Spinal cord (tissue), 10 donors: ENCODE data around the gene NFATC3. TPM values are rescaled to one million over a fixed set of nuclear protein-coding genes. Genes with fewer than 3 reads are reported as not detected.

Source experiments
- DNase-seq, 6 donors: peaks; one replicate each; pipeline versions ENCODE4 v3.0.0 to v3.0.0-alpha.2; 2013 to 2015; ENCODE audit warnings: low spot score in 6 of 6, low read depth in 4 of 6
- H3K27ac ChIP-seq: one replicate; pipeline ENCODE4 v1.5.1; 2013; ENCODE audit warnings: low read depth, low read length, control low read depth
- H3K27me3 ChIP-seq: one replicate; pipeline ENCODE4 v1.6.1; 2013; ENCODE audit warnings: low read length; ENCODE audit not compliant: control insufficient read depth, insufficient read depth
- H3K36me3 ChIP-seq: one replicate; pipeline ENCODE4 v1.6.1; 2013; ENCODE audit warnings: low read length; ENCODE audit not compliant: control insufficient read depth, insufficient read depth
- H3K4me1 ChIP-seq: one replicate; pipeline ENCODE4 v1.6.1; 2013; ENCODE audit warnings: low read length; ENCODE audit not compliant: control insufficient read depth, insufficient read depth
- H3K4me3 ChIP-seq: one replicate; pipeline ENCODE4 v1.5.1; 2013; ENCODE audit warnings: low read depth, low read length, control low read depth
- H3K9me3 ChIP-seq: one replicate; pipeline ENCODE4 v1.6.1; 2013; ENCODE audit warnings: low read length; ENCODE audit not compliant: control insufficient read depth, insufficient read depth
- WGBS: methylation state at CpG from one replicate; pipeline ENCODE4 v1.1.5; 2013; ENCODE audit warnings: missing lambda C conversion rate; ENCODE audit not compliant: insufficient coverage; 5-methylcytosine and 5-hydroxymethylcytosine counted together
- polyA plus RNA-seq, 2 donors: library from polyadenylated mRNA; unstranded; fragments of 120-200 nt; gene quantifications; one replicate each; pipeline ENCODE4 v1.2.1, GENCODE V29; 2013; ENCODE audit not compliant: insufficient read length in 2 of 2
- small RNA-seq: library from RNA; depleted of rRNA; stranded (forward); fragments of <200 nt; gene quantifications from one replicate; pipeline ENCODE3, GENCODE V24; 2014; ENCODE audit warnings: low replicate concordance
- total RNA-seq, 2 donors: library from RNA; depleted of rRNA in 1 of 2; stranded (reverse); fragments of 120-200 nt in 1 of 2; fragments of >200 nt in 1 of 2; gene quantifications; one replicate each; pipeline versions ENCODE4 v1.2.3 to v1.2.4, GENCODE V29; 2013 to 2014
- donor health status: healthy.

Gene NFATC3
- total and polyA plus RNA-seq, 4 donors = 15.1 to 36.7 (median 20.8) TPM

DNA sequence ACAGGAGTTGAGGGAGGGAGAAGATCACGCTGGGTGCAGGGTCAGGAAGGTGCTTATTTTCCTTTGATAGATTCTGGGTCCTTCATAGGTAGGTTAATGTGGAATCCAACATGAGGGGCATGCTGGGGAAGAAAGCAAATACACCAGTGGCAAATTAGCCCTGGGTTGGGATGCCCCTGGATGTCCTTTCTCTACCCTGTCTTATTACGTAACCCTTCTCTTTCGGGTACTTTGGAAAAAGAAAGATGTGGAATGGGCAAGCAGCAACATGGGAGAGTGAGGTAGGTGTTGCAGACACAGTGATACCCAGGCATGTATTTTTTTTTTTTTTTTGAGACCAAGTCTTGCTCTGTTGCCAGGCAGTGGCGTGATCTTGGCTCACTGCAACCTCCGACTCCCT is 188.3 kb downstream of the NFATC3 start:
- 96% methylated on average over 3 of the region's 5 CpGs for WGBS
- DNase-seq = no peak
- Histone ChIP-seq H3K27me3 (no peaks in the 10 kb centered on the region), H3K4me1 (no peaks in the 10 kb centered on the region), H3K36me3 (peaks cover 24% of the 10 kb centered on the region), H3K4me3 (no peak overlapping the region), H3K27ac (no peak overlapping the region), H3K9me3 (no peaks in the 10 kb centered on the region)

DNA sequence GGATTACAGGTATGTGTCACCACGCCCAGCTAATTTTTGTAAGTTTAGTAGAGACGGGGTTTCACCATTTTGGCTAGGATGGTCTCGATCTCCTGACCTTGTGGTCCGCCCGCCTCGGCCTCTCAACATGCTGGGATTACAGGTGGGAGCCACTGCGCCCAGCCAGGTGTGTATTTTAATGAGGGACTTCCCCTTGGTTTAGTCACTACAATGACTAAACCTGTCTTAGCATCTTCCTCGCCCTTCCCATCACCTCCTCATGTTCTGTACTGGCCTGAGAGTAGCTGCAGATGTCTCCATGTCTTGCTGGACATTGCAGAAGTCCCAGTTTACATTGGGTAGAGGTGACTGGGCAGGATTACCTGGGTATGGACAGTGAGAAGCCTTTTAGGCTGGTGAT is 188.7 kb downstream of the NFATC3 start:
- H3K4me1 ChIP-seq = no peaks in the 10 kb centered on the region
- H3K27me3 ChIP-seq = no peaks in the 10 kb centered on the region
- H3K4me3 ChIP-seq = no peak overlapping the region
- WGBS = no CpG with 5 or more reads among the region's 8 CpGs
- H3K9me3 ChIP-seq = no peaks in the 10 kb centered on the region
- no peak for DNase-seq
- H3K36me3 ChIP-seq = peaks cover 25% of the 10 kb centered on the region
- H3K27ac ChIP-seq = no peak overlapping the region

DNA sequence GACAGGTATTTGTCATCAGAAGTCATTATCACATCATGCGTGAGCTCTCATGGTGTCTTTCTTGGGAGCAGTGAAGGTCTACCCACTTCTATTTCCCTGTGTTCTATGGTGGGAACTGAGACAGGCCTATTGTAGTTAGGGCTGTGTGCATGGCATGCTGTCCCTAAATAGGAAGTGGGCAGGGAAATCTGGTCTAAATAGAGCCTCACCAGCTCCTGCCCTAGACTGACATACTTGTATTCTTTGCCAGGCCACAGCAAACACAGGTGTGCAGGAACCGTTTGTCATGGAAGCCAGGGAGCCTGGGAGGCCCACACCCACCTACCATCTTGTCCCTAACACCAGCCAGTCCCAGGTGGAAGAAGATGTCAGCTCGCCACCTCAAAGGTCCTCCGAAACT is 189.3 kb downstream of the NFATC3 start:
- H3K36me3 ChIP-seq = peaks cover 29% of the 10 kb centered on the region
- no peak for DNase-seq
- H3K9me3 ChIP-seq = no peaks in the 10 kb centered on the region
- H3K4me1 ChIP-seq = no peaks in the 10 kb centered on the region
- 96% methylated on average over 2 of the region's 4 CpGs for WGBS
- H3K4me3 ChIP-seq = no peak overlapping the region
- H3K27ac ChIP-seq = no peak overlapping the region
- H3K27me3 ChIP-seq = no peaks in the 10 kb centered on the region

DNA sequence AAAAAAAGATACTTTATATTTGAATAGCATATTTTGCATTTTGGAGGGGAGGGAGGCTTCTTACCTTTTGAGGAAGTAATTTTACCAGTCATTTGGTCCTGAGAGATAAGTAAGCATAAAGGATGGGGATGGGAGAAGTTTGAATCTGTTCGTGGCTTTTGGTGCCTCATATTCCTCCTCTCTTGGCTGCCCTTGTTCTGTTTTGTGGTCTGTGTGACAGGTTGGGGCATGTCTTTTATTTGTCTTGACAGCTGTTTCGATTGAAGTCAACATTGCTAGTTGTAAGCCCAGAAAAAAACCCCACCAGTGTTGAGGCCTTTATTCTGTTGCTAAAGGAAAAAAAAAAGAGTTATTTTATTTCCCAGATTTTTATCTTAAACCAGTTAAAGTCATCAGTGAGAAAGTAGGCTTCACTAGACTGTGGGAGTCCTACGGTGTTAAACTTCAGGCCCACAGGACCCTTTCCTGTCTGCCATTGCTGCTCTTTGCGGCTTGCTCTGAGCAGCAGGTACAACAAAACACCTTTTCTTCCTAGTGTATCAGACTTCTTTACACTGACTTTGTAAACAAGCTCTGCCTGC is 190.5 kb downstream of the NFATC3 start:
- H3K9me3 ChIP-seq = no peaks in the 10 kb centered on the region
- 87% methylated on average over 2 of the region's 4 CpGs for WGBS
- H3K36me3 ChIP-seq = peaks cover 31% of the 10 kb centered on the region
- H3K4me3 ChIP-seq = no peak overlapping the region
- no peaks in the 10 kb centered on the region for H3K27me3 ChIP-seq
- DNase-seq = no peak
- no peaks in the 10 kb centered on the region for H3K4me1 ChIP-seq
- no peak overlapping the region for H3K27ac ChIP-seq

DNA sequence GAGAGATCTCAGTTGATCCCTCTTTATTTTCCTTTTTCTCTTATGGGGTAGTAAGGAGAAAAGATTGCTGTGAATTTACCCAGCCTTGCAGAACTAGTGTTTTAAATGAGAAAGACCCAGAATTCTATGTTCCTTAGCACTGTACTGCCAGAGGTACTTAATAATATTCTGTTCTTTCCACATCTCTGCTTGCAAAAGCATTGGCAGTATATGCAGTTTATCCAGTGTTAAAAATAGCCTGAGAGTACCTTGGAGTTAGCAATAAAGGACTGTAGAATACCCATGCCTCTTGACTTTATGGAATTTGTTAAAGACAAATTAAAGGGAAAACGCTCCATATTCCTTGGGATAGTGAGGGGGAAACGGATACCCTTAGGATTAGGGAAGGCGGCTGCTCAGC is 191.1 kb downstream of the NFATC3 start:
- peaks cover 36% of the 10 kb centered on the region for H3K36me3 ChIP-seq
- no peak for DNase-seq
- no peaks in the 10 kb centered on the region for H3K9me3 ChIP-seq
- no CpG with 5 or more reads among the region's 3 CpGs for WGBS
- no peak overlapping the region for H3K27ac ChIP-seq
- no peaks in the 10 kb centered on the region for H3K27me3 ChIP-seq
- no peak overlapping the region for H3K4me3 ChIP-seq
- no peaks in the 10 kb centered on the region for H3K4me1 ChIP-seq

Small RNAs within 50 kb of the gene (small RNA-seq; reads per million reads assigned to genes)
- gene RF00019 (not detected), gene RF00554 (not detected)

Other genes starting within 250 kb of the NFATC3 start
- 10 to 100 TPM; 22.4 to 39.7 TPM for gene THAP11, start 243.1 kb upstream of the NFATC3 start, total RNA-seq
- gene THAP11, start 243.1 kb upstream of the NFATC3 start, polyA plus RNA-seq = 10 to 100 TPM; 31.3 to 34.9 TPM
- 10 to 100 TPM; 47.7 to 82.6 TPM for gene NUTF2, start 238.4 kb upstream of the NFATC3 start, total RNA-seq
- 100 to 1,000 TPM; 138 to 150 TPM for gene NUTF2, start 238.4 kb upstream of the NFATC3 start, polyA plus RNA-seq
- gene CENPT, start 237.7 kb upstream of the NFATC3 start, total RNA-seq = 10 to 100 TPM; 22.1 to 50.8 TPM
- gene CENPT, start 237.7 kb upstream of the NFATC3 start, polyA plus RNA-seq = 10 to 100 TPM; 60.0 to 79.2 TPM
- gene EDC4, start 212.3 kb upstream of the NFATC3 start, total RNA-seq = 10 to 100 TPM; 40.8 to 46.7 TPM
- gene EDC4, start 212.3 kb upstream of the NFATC3 start, polyA plus RNA-seq = 10 to 100 TPM; 92.0 to 97.9 TPM
- gene NRN1L, start 200.5 kb upstream of the NFATC3 start, total RNA-seq = 1 to 10 TPM in 1 of 2 donors, under 1 TPM in 1; 0.89 to 2.5 TPM
- 1 to 10 TPM; 1.4 to 1.6 TPM for gene NRN1L, start 200.5 kb upstream of the NFATC3 start, polyA plus RNA-seq
- 10 to 100 TPM in 1 of 2 donors, 1 to 10 TPM in 1; 8.7 to 18.3 TPM for gene PSKH1, start 192.1 kb upstream of the NFATC3 start, total RNA-seq
- gene PSKH1, start 192.1 kb upstream of the NFATC3 start, polyA plus RNA-seq = 10 to 100 TPM; 31.7 TPM
- gene CTRL, start 153.5 kb upstream of the NFATC3 start, total RNA-seq = 1 to 10 TPM in 1 of 2 donors, under 1 TPM in 1; 0.89 to 1.4 TPM
- 1 to 10 TPM; 4.6 to 8.1 TPM for gene CTRL, start 153.5 kb upstream of the NFATC3 start, polyA plus RNA-seq
- 10 to 100 TPM; 18.7 to 64.5 TPM for gene PSMB10, start 148.5 kb upstream of the NFATC3 start, total RNA-seq
- gene PSMB10, start 148.5 kb upstream of the NFATC3 start, polyA plus RNA-seq = 10 to 100 TPM; 61.9 to 64.1 TPM
- 10 to 100 TPM in 1 of 2 donors, 1 to 10 TPM in 1; 5.8 to 18.4 TPM for gene LCAT, start 141.2 kb upstream of the NFATC3 start, total RNA-seq
- 10 to 100 TPM; 35.3 to 50.0 TPM for gene LCAT, start 141.2 kb upstream of the NFATC3 start, polyA plus RNA-seq
- 10 to 100 TPM; 31.8 to 45.4 TPM for gene SLC12A4, start 116.7 kb upstream of the NFATC3 start, total RNA-seq
- gene SLC12A4, start 116.7 kb upstream of the NFATC3 start, polyA plus RNA-seq = 10 to 100 TPM; 52.9 to 58.8 TPM
- under 1 TPM in 1 of 2 donors, not detected in 1; 0.11 TPM for gene DPEP3, start 104.9 kb upstream of the NFATC3 start, total RNA-seq
- under 1 TPM; 0.12 to 0.22 TPM for gene DPEP3, start 104.9 kb upstream of the NFATC3 start, polyA plus RNA-seq
- gene DPEP2, start 85.9 kb upstream of the NFATC3 start, total RNA-seq = 1 to 10 TPM; 2.7 to 3.0 TPM
- gene DPEP2, start 85.9 kb upstream of the NFATC3 start, polyA plus RNA-seq = 1 to 10 TPM; 1.0 to 2.3 TPM
- not detected for gene DPEP2NB, start 69.5 kb upstream of the NFATC3 start, total RNA-seq
- not detected for gene DPEP2NB, start 69.5 kb upstream of the NFATC3 start, polyA plus RNA-seq
- gene DDX28, start 62.1 kb upstream of the NFATC3 start, total RNA-seq = 1 to 10 TPM; 6.9 to 7.4 TPM
- 1 to 10 TPM; 8.2 to 9.7 TPM for gene DDX28, start 62.1 kb upstream of the NFATC3 start, polyA plus RNA-seq
- 10 to 100 TPM; 13.9 to 16.8 TPM for gene DUS2, start 62.1 kb upstream of the NFATC3 start, total RNA-seq
- 10 to 100 TPM; 13.3 to 17.2 TPM for gene DUS2, start 62.1 kb upstream of the NFATC3 start, polyA plus RNA-seq
- gene ESRP2, start 150.8 kb downstream of the NFATC3 start, total RNA-seq = under 1 TPM; 0.28 to 0.59 TPM
- gene ESRP2, start 150.8 kb downstream of the NFATC3 start, polyA plus RNA-seq = 1 to 10 TPM in 1 of 2 donors, under 1 TPM in 1; 0.27 to 1.2 TPM
- 10 to 100 TPM; 14.8 to 22.1 TPM for gene PLA2G15, start 160.0 kb downstream of the NFATC3 start, total RNA-seq
- 10 to 100 TPM; 23.6 to 26.5 TPM for gene PLA2G15, start 160.0 kb downstream of the NFATC3 start, polyA plus RNA-seq
- 10 to 100 TPM; 20.2 to 28.3 TPM for gene SLC7A6, start 179.2 kb downstream of the NFATC3 start, total RNA-seq
- gene SLC7A6, start 179.2 kb downstream of the NFATC3 start, polyA plus RNA-seq = 10 to 100 TPM; 22.3 to 25.8 TPM
- gene SLC7A6OS, start 225.6 kb downstream of the NFATC3 start, total RNA-seq = 10 to 100 TPM; 13.4 to 23.0 TPM
- 10 to 100 TPM; 19.1 to 20.5 TPM for gene SLC7A6OS, start 225.6 kb downstream of the NFATC3 start, polyA plus RNA-seq
- 10 to 100 TPM; 43.7 to 64.9 TPM for gene PRMT7, start 225.6 kb downstream of the NFATC3 start, total RNA-seq
- 10 to 100 TPM; 68.0 to 83.3 TPM for gene PRMT7, start 225.6 kb downstream of the NFATC3 start, polyA plus RNA-seq